ENCODE measurements around the gene TOGARAM1. TPM values are rescaled to one million over a fixed set of nuclear protein-coding genes. Genes with fewer than 3 reads are reported as not detected.

Gene TOGARAM1
- total RNA-seq, 1 experiment from 2014 or later = 12.9 TPM

GRCh38 chr14:44952391-44953110 is 9.4 kb upstream of the TOGARAM1 start:
- Histone ChIP-seq H3F3A (ENCODE audit: insufficient read depth, low read depth) (no peaks in the 10 kb centered on the region), H3K27ac (no peak overlapping the region), H2AFZ (no peak overlapping the region), H3K4me3 (no peak overlapping the region), H4K20me1 (ENCODE audit: insufficient read depth) (peaks cover 6% of the 10 kb centered on the region; the same call in 1 of the 2 replicates), H3K4me1 (replicated peaks; ENCODE audit: insufficient read depth) (no peaks in the 10 kb centered on the region), H3K9me3 (ENCODE audit: insufficient read depth, low read depth) (no peaks in the 10 kb centered on the region), H3K4me2 (no peak overlapping the region), H3K36me3 (ENCODE audit: low read depth) (no peaks in the 10 kb centered on the region; the same call in 1 of the 2 replicates), H3K27me3 (ENCODE audit: insufficient read depth, low read depth) (no peaks in the 10 kb centered on the region), H3K9me2 (ENCODE audit: insufficient read depth) (no peaks in the 10 kb centered on the region), H3K79me2 (ENCODE audit: low read depth) (peaks cover 65% of the 10 kb centered on the region)
- no peak for DNase-seq
- TF ChIP-seq CTCF (conservative IDR thresholded peaks at IDR 0.05) = no peak
- ChIA-PET CTCF (no interaction called here), POLR2A (ENCODE audit: unreplicated experiment) (no interaction called here)
- no TSS peak for BruUV-seq (replicated peaks)
- intact Hi-C loops (cut with micrococcal nuclease; ENCODE audit: unreplicated experiment) = no loop called here

GRCh38 chr14:44954750-44955149 is 7.2 kb upstream of the TOGARAM1 start:
- Histone ChIP-seq H3K27ac (no peak overlapping the region), H3K4me3 (no peak overlapping the region), H2AFZ (no peak overlapping the region), H3K9me2 (ENCODE audit: insufficient read depth) (no peaks in the 10 kb centered on the region), H3K4me1 (replicated peaks; ENCODE audit: insufficient read depth) (peaks cover 16% of the 10 kb centered on the region), H3F3A (ENCODE audit: insufficient read depth, low read depth) (no peaks in the 10 kb centered on the region), H3K27me3 (ENCODE audit: insufficient read depth, low read depth) (no peaks in the 10 kb centered on the region), H3K79me2 (ENCODE audit: low read depth) (peaks cover 74% of the 10 kb centered on the region), H4K20me1 (ENCODE audit: insufficient read depth) (peaks cover 11% of the 10 kb centered on the region), H3K36me3 (ENCODE audit: low read depth) (no peaks in the 10 kb centered on the region), H3K9me3 (ENCODE audit: insufficient read depth, low read depth) (no peaks in the 10 kb centered on the region), H3K4me2 (no peak overlapping the region)
- ChIA-PET POLR2A (ENCODE audit: unreplicated experiment) (no interaction called here), CTCF (no interaction called here)
- intact Hi-C loops (cut with micrococcal nuclease; ENCODE audit: unreplicated experiment) = no loop called here
- no peak for TF ChIP-seq CTCF (conservative IDR thresholded peaks at IDR 0.05)
- no peak for TF ChIP-seq EZH2 (IDR thresholded peaks at IDR 0.05; ENCODE audit: low read depth)
- no TSS peak for BruUV-seq (replicated peaks)
- no peak for DNase-seq

GRCh38 chr14:44955528-44955927 is 6.5 kb upstream of the TOGARAM1 start:
- intact Hi-C loops (cut with micrococcal nuclease; ENCODE audit: unreplicated experiment) = no loop called here
- Histone ChIP-seq H3K4me2 (no peak overlapping the region), H3K4me1 (replicated peaks; ENCODE audit: insufficient read depth) (peaks cover 23% of the 10 kb centered on the region), H3K9me3 (ENCODE audit: insufficient read depth, low read depth) (no peaks in the 10 kb centered on the region), H3K27me3 (ENCODE audit: insufficient read depth, low read depth) (no peaks in the 10 kb centered on the region), H3K4me3 (no peak overlapping the region), H2AFZ (no peak overlapping the region), H3F3A (ENCODE audit: insufficient read depth, low read depth) (no peaks in the 10 kb centered on the region), H3K79me2 (ENCODE audit: low read depth) (peaks cover 74% of the 10 kb centered on the region), H4K20me1 (ENCODE audit: insufficient read depth) (peaks cover 16% of the 10 kb centered on the region), H3K9me2 (ENCODE audit: insufficient read depth) (no peaks in the 10 kb centered on the region), H3K27ac (no peak overlapping the region), H3K36me3 (ENCODE audit: low read depth) (no peaks in the 10 kb centered on the region)
- BruUV-seq (replicated peaks) = no TSS peak
- no peak for DNase-seq
- TF ChIP-seq EZH2 (IDR thresholded peaks at IDR 0.05; ENCODE audit: low read depth) (no peak), CTCF (conservative IDR thresholded peaks at IDR 0.05) (no peak)
- ChIA-PET POLR2A (ENCODE audit: unreplicated experiment) (interaction anchor here (0.5 kb wide), 1 partner anchor 133 kb away, joined by 8 read pairs; no protein-coding TSS in a partner anchor), CTCF (no interaction called here)

All from PC-9 (cell line).